Umbilical cord (tissue), 2 donors: ENCODE data around the gene CHPF. TPM values are rescaled to one million over a fixed set of nuclear protein-coding genes. Genes with fewer than 3 reads are reported as not detected.

Experiments used
- DNase-seq: peaks from one replicate; pipeline ENCODE4 v3.0.0-alpha.2; 2015; ENCODE audit warnings: low spot score
- total RNA-seq: library from RNA; depleted of rRNA; stranded (reverse); fragments of >200 nt; gene quantifications from one replicate; pipeline ENCODE4 v1.2.3, GENCODE V29; 2014; ENCODE audit warnings: low replicate concordance; ENCODE audit not compliant: insufficient read depth

CHPF gene
- total RNA-seq, 1 donor from 2014 or later = 132 TPM

GRCh38 chr2:219514836-219515235, 28.8 kb downstream of the CHPF start:
- DNase-seq = no peak

- no peak for DNase-seq
Measured at GRCh38 chr2:219514196-219514761, 29.3 kb downstream of the CHPF start, which contains the start of gene ASIC4. Gene ASIC4, plus strand, starts transcription at chr2:219514482. Its CDS starts 243 bp downstream, at chr2:219514725.

DNA sequence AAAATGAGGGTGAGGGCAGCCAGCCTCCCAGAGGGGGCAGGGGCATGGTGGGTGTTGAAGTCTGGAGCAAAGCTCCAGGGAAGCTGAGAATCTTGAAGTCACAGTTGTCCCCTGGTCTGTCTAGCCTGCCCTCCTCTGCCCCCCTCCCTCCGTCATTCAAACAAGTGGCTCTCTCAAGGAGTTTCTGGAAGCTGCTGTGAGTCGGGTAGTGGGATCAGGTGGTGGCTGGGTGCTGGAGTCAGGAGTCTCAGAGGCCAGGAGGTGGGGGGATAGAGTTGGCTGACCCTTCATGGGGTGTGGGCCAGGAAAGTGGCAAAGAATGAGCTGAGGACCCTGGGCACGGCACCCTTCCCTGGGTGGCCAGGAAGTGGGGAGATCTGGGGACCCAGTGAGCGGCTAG, 29.8 kb downstream of the CHPF start:
- no peak for DNase-seq

DNA sequence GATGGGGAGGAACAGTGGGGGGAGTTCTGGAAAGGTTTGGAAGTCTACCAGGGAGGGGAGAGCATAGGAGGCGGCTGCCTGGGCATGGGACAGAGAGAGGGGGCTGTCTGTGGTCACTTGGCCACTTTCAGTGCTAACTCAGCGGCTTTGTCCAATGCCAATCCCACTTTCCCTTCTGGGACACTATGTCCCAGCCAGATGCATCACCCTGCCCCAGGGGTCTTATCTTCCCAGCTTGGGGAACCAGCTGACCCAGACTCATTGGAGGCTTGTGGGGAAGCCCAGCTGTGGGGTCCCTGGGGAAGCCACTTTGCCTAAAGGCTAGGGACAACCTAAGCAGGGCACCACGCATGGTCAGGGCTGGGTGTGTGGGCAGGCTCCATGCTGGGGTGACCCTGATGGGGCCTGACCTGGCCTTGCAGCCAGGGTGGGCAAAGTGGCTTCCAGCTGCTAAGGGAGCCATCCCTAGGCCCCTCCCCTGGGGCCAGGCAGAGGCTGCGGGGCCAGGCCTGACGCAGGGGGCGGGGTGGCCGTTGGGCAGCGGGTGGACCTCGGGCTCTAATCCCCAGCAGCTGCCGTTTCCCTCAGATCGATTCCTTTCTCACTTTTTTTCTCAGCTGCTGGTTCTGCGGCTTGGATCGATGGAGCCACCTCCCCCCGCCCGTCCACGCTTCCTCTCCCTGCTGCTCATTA, 30.9 kb downstream of the CHPF start:
- no peak for DNase-seq

DNA sequence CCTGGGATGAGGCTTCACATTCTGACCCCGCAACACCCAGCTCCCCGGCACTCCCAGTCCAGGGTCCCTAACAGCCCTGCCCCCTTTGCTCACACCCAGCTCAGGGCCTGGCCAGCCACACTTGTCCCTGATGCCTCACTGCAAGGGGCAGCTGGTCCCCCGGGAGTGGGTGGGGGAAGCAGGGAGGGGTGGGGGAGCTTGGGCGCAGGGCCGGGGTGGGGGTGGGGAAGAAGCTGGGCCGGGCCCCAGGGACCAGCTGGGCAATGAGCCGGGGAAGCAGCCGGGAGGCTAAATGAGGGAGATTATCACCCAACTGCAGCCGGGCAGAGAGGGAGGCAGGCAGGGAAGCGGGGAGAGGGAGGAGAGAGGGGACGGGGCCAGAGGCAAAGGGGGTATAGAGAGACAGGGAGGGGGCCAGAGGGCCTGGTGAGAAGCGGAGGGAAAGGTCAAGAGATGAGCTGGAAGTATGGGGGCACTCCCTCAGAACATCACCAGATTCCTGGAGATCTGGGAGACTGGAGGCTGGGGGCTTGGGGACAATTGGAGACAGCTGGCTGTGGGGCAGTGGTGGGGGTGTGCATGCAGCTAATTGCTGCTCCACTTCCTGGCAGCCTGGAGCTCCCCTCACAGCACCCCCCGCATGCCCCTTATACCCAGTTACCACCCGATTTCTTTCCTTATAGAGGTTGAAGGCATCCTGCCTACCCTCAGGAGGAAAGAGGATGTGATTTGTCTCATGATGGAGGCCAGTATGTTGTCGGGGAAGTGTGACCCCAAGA, 31.9 kb downstream of the CHPF start:
- DNase-seq = no peak

- DNase-seq = no peak
Measured at GRCh38 chr2:219510512-219511135, 33.0 kb downstream of the CHPF start.

DNA sequence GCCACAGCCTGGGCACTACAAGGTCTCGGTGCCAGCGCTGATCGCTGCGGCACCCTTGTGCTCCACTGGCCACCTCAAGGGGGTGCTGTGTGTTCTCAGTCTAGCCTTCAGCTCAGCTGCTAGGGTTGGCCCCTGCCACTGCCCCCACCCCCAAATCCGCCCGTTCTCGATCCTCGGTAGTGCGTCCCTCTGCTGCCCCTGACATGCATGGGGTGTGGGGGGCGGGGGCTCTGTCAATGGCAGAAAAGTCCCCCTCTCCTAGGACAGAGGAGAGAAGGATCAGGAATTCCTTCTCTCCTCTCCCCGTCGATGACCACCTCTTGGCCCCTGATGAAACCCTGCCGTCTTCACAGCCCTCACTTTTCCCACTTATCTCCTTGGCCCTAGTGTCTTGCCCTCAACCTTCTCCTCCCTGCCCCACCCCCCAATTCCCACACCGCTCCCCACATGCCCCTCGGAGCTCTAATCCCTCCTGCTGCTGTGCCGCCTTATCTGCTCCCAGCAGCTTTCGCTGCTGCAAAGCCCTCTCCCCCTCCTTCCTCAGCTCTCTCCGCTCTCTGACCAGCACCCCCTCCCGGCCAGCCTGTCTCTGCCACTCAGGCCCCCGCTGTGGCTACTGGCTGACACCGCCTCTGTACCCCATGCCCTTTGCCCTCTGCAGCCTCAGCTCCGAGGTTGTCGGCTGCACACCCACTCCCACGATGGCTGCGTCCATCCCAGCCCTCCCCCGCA, 33.7 kb downstream of the CHPF start:
- DNase-seq = peak; percentile 91

DNA sequence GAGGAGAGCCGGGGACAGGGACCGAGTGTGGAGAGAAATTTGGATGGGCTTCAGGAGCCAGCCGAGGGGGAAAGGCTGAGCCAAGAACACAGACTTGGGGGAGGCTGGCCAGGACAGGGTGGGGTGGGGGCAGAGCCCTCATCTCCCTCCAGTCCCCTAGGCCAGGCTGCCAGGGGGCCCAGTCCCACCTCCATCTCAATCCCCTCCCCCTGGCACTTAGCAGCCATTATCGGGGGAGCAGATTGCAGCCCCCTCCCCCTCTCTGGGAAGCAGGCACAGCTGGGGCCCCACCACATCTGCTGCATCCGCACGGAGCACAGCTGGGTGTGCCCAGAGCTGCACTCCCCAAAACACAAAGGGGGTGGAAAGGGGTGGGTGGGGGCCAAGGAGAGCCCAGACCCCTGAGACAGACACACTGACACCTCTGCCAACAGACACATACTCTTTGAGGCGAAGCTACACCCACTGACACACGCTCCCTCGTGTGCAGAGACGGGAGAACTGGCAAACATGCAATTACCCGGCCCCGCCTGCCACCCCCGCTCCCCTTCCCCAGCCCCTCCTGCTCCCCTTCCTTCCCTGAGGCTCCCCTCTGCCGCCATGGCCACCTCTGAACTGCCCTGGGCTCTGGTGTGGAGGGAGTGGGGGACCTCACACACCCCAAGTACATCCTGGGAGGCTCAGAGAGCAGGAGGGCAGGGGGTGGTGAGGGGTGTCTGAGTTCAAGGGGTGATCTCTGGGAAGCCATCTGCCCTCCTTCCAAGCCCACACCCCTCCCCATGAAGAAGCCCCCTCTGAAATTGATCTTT, 34.4 kb downstream of the CHPF start:
- DNase-seq = peak; percentile 68

- DNase-seq = no peak
Measured at GRCh38 chr2:219508444-219508734, 35.2 kb downstream of the CHPF start.

DNA sequence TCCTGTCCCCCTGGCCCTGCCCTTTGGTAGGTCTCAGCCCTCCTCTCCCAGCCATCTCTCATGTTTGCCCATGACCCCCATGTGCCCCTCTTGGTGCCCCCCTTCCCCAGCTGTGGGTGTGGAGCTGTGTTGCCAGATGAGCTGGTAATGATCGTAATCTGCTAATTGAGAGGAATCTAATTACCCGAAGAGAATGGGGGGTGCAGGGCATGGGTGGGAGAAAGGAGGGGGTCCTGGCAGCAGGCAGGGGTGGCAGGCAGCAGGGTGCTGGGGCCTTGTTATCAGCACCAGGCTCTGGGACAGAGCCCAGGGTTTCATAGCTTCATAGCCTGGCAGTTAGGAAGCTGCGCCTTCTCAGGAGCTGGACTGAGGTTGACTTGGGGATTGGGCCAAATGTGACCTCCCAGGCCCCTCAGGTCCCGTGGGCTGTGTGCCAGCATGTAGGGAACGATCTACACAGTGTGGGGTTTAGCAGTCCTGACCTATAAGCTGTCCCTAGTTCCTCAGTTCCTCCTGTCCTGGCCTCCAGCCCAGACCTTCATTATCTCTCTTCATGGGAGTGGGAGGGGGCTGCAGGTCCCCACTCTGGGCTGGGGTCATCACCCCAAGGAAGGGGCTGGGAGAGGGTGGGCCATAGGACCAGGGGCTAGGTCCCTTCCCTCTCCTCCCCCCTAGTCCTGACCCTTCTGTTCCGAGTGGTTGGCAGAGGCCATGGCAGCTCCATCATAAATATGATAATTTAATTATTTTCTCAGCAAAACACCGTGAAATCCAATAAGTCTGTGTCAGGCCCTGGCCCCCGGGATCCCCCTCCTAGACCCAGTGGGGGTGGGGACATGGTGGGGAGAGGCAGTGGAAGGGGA, 35.8 kb downstream of the CHPF start:
- no peak for DNase-seq

GRCh38 chr2:219506802-219507526, 36.6 kb downstream of the CHPF start:
- DNase-seq = no peak

DNA sequence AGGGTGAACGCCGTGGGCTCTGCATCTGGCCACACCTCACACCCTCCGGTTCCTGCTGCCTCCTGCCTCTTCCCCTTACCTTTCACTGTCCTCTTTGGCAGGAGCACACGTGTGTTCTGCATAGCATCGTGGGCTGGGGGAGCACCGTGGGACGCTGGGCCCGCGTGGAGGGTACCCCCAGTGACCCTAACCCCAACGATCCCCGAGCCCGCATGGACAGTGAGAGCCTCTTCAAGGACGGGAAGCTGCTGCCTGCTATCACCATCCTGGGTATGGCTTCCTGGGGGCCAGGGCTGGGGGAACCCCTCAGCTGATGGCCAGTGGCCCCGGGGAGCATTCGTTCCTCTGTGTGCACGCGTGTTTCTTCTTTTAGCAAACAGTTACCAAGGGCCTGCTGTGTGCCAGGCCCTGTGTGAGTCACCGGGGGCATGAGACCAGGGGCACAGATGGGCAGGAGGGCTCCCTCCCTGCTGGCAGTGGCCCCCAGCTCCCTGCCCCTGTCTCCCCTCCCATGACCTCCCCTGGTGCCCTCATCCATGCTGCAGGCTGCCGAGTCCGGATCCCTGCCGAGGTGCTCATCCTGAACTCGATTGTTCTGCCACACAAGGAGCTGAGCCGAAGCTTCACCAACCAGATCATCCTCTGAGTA, 37.3 kb downstream of the CHPF start:
- no peak for DNase-seq

GRCh38 chr2:219505585-219505984, 38.0 kb downstream of the CHPF start:
- no peak for DNase-seq

DNA sequence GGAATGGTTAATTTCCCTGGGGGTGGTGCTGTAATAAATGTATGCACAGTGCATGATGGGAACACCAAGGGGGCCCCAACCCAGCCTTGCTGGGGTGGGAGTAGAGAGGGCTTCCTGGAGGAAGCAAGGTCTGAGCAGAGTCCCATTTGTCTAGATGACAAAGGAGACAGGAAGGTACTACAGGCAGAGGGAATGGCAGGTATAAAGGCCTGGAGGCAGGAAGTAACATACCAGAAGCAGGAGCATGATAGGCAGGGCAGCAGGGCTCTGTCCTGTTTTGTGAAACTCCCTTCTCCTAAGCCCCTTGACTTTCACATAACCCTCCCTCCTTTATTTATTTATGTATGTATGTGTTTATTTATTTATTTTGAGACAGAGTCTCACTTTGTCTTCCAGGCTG, 41.0 kb downstream of the CHPF start:
- no peak for DNase-seq

- no peak for DNase-seq
Measured at GRCh38 chr2:219501849-219502248, 41.8 kb downstream of the CHPF start.

- peak; percentile 51 for DNase-seq
Measured at GRCh38 chr2:219500135-219500534, 43.5 kb downstream of the CHPF start.

- DNase-seq = no peak
Measured at GRCh38 chr2:219499555-219499954, 44.1 kb downstream of the CHPF start.

DNA sequence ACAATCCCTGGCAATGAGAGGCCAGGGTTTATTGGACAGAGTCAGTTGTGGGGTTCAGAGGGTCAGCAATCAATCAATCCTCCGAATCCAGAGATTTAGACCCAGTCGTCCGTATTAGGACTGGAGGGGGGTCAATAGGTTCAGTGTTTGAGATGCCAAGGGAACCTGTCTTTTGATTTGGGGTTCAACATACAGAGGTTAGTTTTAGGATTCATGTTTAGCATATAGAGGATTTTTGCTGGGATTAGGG, 44.6 kb downstream of the CHPF start:
- no peak for DNase-seq
